Measurements from ENCODE around the gene AGPAT4. TPM values are rescaled to one million over a fixed set of nuclear protein-coding genes. Genes with fewer than 3 reads are reported as not detected.

Gene AGPAT4
- polyA plus RNA-seq, 1 of the 3 experiments (the other 2 are of a cell fraction): 3.9 TPM

- Histone ChIP-seq H4K20me1 (ENCODE audit: insufficient read depth) (no peaks in the 10 kb centered on the region), H3F3A (replicated peaks; ENCODE audit: insufficient read depth) (peaks cover 16% of the 10 kb centered on the region), H3K27ac (ENCODE audit: low read depth in 2 of 2, low read length in 1 of 2) (peak overlapping the region; percentile 64 to 65), H3K36me3 (replicated peaks in 1 of 2; ENCODE audit: control insufficient read depth in 1 of 2, insufficient read depth in 2 of 2, low read length in 1 of 2) (peaks cover 0 to 3% of the 10 kb centered on the region in 2 experiments), H3K9ac (no peak overlapping the region), H3K9me3 (no peaks in the 10 kb centered on the region), H3K79me2 (ENCODE audit: insufficient read depth) (no peaks in the 10 kb centered on the region; the same call in 1 of the 2 replicates), H3K4me3 (ENCODE audit: low read depth in 2 of 2, low read length in 1 of 2) (no peak overlapping the region), H3K9me2 (no peaks in the 10 kb centered on the region), H3K4me2 (peak overlapping the region; percentile 30; the same call in 1 of the 2 replicates), H3K4me1 (ENCODE audit: control insufficient read depth in 1 of 2, insufficient read depth in 2 of 2, low read depth in 1 of 2, low read length in 1 of 2) (peaks cover 16 to 29% of the 10 kb centered on the region in 2 experiments; a peak in 3 of 4 replicates), H2AFZ (ENCODE audit: low read depth) (no peak overlapping the region), H3K27me3 (ENCODE audit: insufficient read depth) (no peaks in the 10 kb centered on the region)
- TF ChIP-seq YY1 (IDR thresholded peaks at IDR 0.05; ENCODE audit: low read depth) (no peak), MAX (IDR thresholded peaks at IDR 0.05; ENCODE audit: low read depth) (no peak), GABPA (IDR thresholded peaks at IDR 0.05; ENCODE audit: low read depth) (no peak), PBX3 (IDR thresholded peaks at IDR 0.05) (peak; percentile 7; the same call in 1 of the 2 replicates)
- CTCF ChIA-PET: interaction anchor here (0.6 to 1.3 kb wide), 4 partner anchors 70 to 205 kb away, joined by 3 to 5 read pairs (median 3); no protein-coding TSS in a partner anchor
- POLR2A ChIA-PET: no interaction called here
- whole genome bisulfite sequencing (ENCODE audit: low lambda C conversion rate): 97% methylated on average over 2 of the region's 2 CpGs
- no peak for DNase-seq
Observed at GRCh38 chr6:161169035-161169434, 104.8 kb downstream of the AGPAT4 start.

GRCh38 chr6:161168281-161168891, 105.5 kb downstream of the AGPAT4 start:
- no peaks in the 10 kb centered on the region for H3K27me3 ChIP-seq (ENCODE audit: insufficient read depth)
- ChIA-PET POLR2A (no interaction called here), CTCF (interaction anchor here (0.9 to 1.3 kb wide), 5 partner anchors 9 to 203 kb away, joined by 3 to 6 read pairs (median 5); no protein-coding TSS in a partner anchor)
- H4K20me1 ChIP-seq (ENCODE audit: insufficient read depth): no peaks in the 10 kb centered on the region
- no peak overlapping the region for H3K9ac ChIP-seq
- peaks cover 0 to 3% of the 10 kb centered on the region in 2 experiments for H3K36me3 ChIP-seq (replicated peaks in 1 of 2; ENCODE audit: control insufficient read depth in 1 of 2, insufficient read depth in 2 of 2, low read length in 1 of 2)
- peaks cover 16% of the 10 kb centered on the region for H3F3A ChIP-seq (replicated peaks; ENCODE audit: insufficient read depth)
- no peak overlapping the region for H3K4me3 ChIP-seq (ENCODE audit: low read depth in 2 of 2, low read length in 1 of 2)
- WGBS (ENCODE audit: low lambda C conversion rate): 31% methylated on average over 11 of the region's 14 CpGs
- no peaks in the 10 kb centered on the region; the same call in 1 of the 2 replicates for H3K79me2 ChIP-seq (ENCODE audit: insufficient read depth)
- H2AFZ ChIP-seq (ENCODE audit: low read depth): no peak overlapping the region
- peaks cover 16 to 29% of the 10 kb centered on the region in 2 experiments; a peak in 3 of 4 replicates for H3K4me1 ChIP-seq (ENCODE audit: control insufficient read depth in 1 of 2, insufficient read depth in 2 of 2, low read depth in 1 of 2, low read length in 1 of 2)
- H3K9me2 ChIP-seq: no peaks in the 10 kb centered on the region
- DNase-seq: peak; percentile 63
- peak overlapping the region; percentile 64 to 65 for H3K27ac ChIP-seq (ENCODE audit: low read depth in 2 of 2, low read length in 1 of 2)
- H3K9me3 ChIP-seq: no peaks in the 10 kb centered on the region
- peak overlapping the region; percentile 30; the same call in 1 of the 2 replicates for H3K4me2 ChIP-seq
- peak; percentile 33; the same call in 1 of the 2 replicates for TF ChIP-seq SIN3A (IDR thresholded peaks at IDR 0.05; ENCODE audit: borderline replicate concordance, low read depth, low read length)
- TF ChIP-seq NFIC (IDR thresholded peaks at IDR 0.05; ENCODE audit: borderline replicate concordance): peak; percentile 97
- peak; percentile 39; the same call in 1 of the 2 replicates for TF ChIP-seq POLR2AphosphoS5 (IDR thresholded peaks at IDR 0.05; ENCODE audit: low read depth, low read length)
- peak; percentile 100 for TF ChIP-seq MAX (IDR thresholded peaks at IDR 0.05; ENCODE audit: low read depth)
- TF ChIP-seq JUND (IDR thresholded peaks at IDR 0.05): peak; percentile 78
- peak; percentile 87 for TF ChIP-seq TCF12 (IDR thresholded peaks at IDR 0.05)
- TF ChIP-seq ZBTB33 (IDR thresholded peaks at IDR 0.05; ENCODE audit: borderline replicate concordance, low read depth): peak; percentile 93
- TF ChIP-seq RXRA (IDR thresholded peaks at IDR 0.05; ENCODE audit: borderline replicate concordance, low read depth): peak; percentile 42; the same call in 1 of the 2 replicates
- TF ChIP-seq USF2 (IDR thresholded peaks at IDR 0.05; ENCODE audit: borderline replicate concordance, low read depth, low read length): no peak
- TF ChIP-seq NRF1 (IDR thresholded peaks at IDR 0.05; ENCODE audit: low read depth, low read length): no peak
- no peak for TF ChIP-seq RAD21 (IDR thresholded peaks at IDR 0.05; ENCODE audit: low read length)
- TF ChIP-seq FOSL2 (IDR thresholded peaks at IDR 0.05; ENCODE audit: borderline replicate concordance, low read depth): peak; percentile 73; the same call in 1 of the 2 replicates
- peak; percentile 77 for TF ChIP-seq MXI1 (IDR thresholded peaks at IDR 0.05; ENCODE audit: low read depth, low read length)
- TF ChIP-seq TEAD4 (IDR thresholded peaks at IDR 0.05; ENCODE audit: borderline replicate concordance, insufficient read depth): 0 out of 2 replicates have a peak, but pooled peaks have one; percentile 29
- no peak for TF ChIP-seq RFX5 (IDR thresholded peaks at IDR 0.05; ENCODE audit: low read length)
- TF ChIP-seq RCOR1 (IDR thresholded peaks at IDR 0.05; ENCODE audit: low read length): 0 out of 2 replicates have a peak, but pooled peaks have one; percentile 27
- TF ChIP-seq USF1 (IDR thresholded peaks at IDR 0.05; ENCODE audit: borderline replicate concordance, low read depth): peak; percentile 44; the same call in 1 of the 2 replicates
- no peak for TF ChIP-seq FOXM1 (IDR thresholded peaks at IDR 0.05; ENCODE audit: low read depth)
- TF ChIP-seq TAF1 (IDR thresholded peaks at IDR 0.05; ENCODE audit: borderline replicate concordance, low read depth, low read length): no peak
- TF ChIP-seq GATA2 (CRISPR knock-in tag; IDR thresholded peaks at IDR 0.05): peak; percentile 81
